Liver (tissue), 9 donors: ENCODE data around the gene OR9K2. TPM values are rescaled to one million over a fixed set of nuclear protein-coding genes. Genes with fewer than 3 reads are reported as not detected.
A peak's percentile ranks its signal among the peaks of the same experiment; 100 is the strongest.

ENCODE experiments used
- DNase-seq: peaks from one replicate; pipeline ENCODE4 v3.0.0-alpha.2; 2017; ENCODE audit warnings: low spot score
- H3K27ac ChIP-seq, 2 donors: one replicate each; pipeline ENCODE4 v1.7.0; 2013; ENCODE audit warnings: inconsistent platforms in 2 of 2, low read length in 2 of 2, control low read depth in 1 of 2, low read depth in 1 of 2, mild to moderate bottlenecking in 1 of 2
- H3K27me3 ChIP-seq, 4 donors: one replicate each; pipeline versions ENCODE4 v1.6.1 to v1.7.0; 2013; ENCODE audit warnings: low read length in 3 of 4, inconsistent platforms in 1 of 4, mild to moderate bottlenecking in 1 of 4, moderate library complexity in 1 of 4; ENCODE audit not compliant: control insufficient read depth in 4 of 4, insufficient read depth in 4 of 4
- H3K36me3 ChIP-seq, 4 donors: one replicate each; pipeline versions ENCODE4 v1.6.1 to v1.7.0; 2013; ENCODE audit warnings: low read length in 3 of 4, mild to moderate bottlenecking in 3 of 4, low read depth in 1 of 4, moderate library complexity in 1 of 4; ENCODE audit not compliant: control insufficient read depth in 4 of 4, insufficient read depth in 3 of 4
- H3K4me1 ChIP-seq, 4 donors: one replicate each; pipeline versions ENCODE4 v1.6.1 to v1.7.0; 2013; ENCODE audit warnings: low read length in 3 of 4, mild to moderate bottlenecking in 3 of 4, moderate library complexity in 1 of 4; ENCODE audit not compliant: control insufficient read depth in 4 of 4, insufficient read depth in 4 of 4
- H3K4me3 ChIP-seq, 3 donors: one replicate each; pipeline versions ENCODE4 v1.6.1 to v1.7.0; 2013; ENCODE audit warnings: low read length in 3 of 3, control low read depth in 1 of 3, low read depth in 1 of 3, mild to moderate bottlenecking in 1 of 3
- H3K9ac ChIP-seq, 2 donors: one replicate each; pipeline ENCODE4 v1.7.0; 2013; ENCODE audit warnings: low read length in 2 of 2, mild to moderate bottlenecking in 2 of 2, moderate library complexity in 2 of 2, control low read depth in 1 of 2, low read depth in 1 of 2
- H3K9me3 ChIP-seq, 4 donors: one replicate each; pipeline versions ENCODE4 v1.6.1 to v1.7.0; 2013; ENCODE audit warnings: low read length in 3 of 4; ENCODE audit not compliant: control insufficient read depth in 4 of 4
- ATF3 ChIP-seq: IDR thresholded peaks from 2 replicates; pipeline ENCODE4 v1.6.1; 2016; ENCODE audit warnings: antibody characterized with exemption
- CTCF ChIP-seq: fragments of 150-350 bp; IDR thresholded peaks from 2 replicates; pipeline ENCODE4 v1.5.1; 2017; ENCODE audit warnings: improper control_type of control experiment, low read depth, low read length; ENCODE audit not compliant: missing input control
- EGR1 ChIP-seq, 2 donors: IDR thresholded peaks; 2 replicates each; pipeline ENCODE4 v1.6.1; 2016 to 2018; ENCODE audit warnings: antibody characterized with exemption in 2 of 2, low read depth in 2 of 2
- FOXA2 ChIP-seq: IDR thresholded peaks from 2 replicates; pipeline ENCODE4 v1.6.1; 2016; ENCODE audit warnings: antibody characterized with exemption
- GABPA ChIP-seq, 2 donors: IDR thresholded peaks in 1 of 2; conservative IDR thresholded peaks in 1 of 2; 2 replicates each; pipeline ENCODE4 v1.6.1; 2016; ENCODE audit warnings: antibody characterized with exemption in 2 of 2, mild to moderate bottlenecking in 1 of 2, moderate library complexity in 1 of 2
- HNF4G ChIP-seq: IDR thresholded peaks from 2 replicates; pipeline ENCODE4 v1.6.1; 2016; ENCODE audit warnings: antibody characterized with exemption
- MAX ChIP-seq: IDR thresholded peaks from 2 replicates; pipeline ENCODE4 v1.6.1; 2016; ENCODE audit warnings: antibody characterized with exemption
- NR2F2 ChIP-seq: IDR thresholded peaks from 2 replicates; pipeline ENCODE4 v1.6.1; 2016; ENCODE audit warnings: antibody characterized with exemption
- RAD21 ChIP-seq, 2 donors: IDR thresholded peaks; 2 replicates each; pipeline ENCODE4 v1.6.1; 2016; ENCODE audit warnings: antibody characterized with exemption in 2 of 2, mild to moderate bottlenecking in 2 of 2
- YY1 ChIP-seq: IDR thresholded peaks from 2 replicates; pipeline ENCODE4 v1.6.1; 2016; ENCODE audit warnings: antibody characterized with exemption, mild to moderate bottlenecking
- WGBS: extraction: QIAGEN DNeasy Blood & Tissue Kit; methylation state at CpG from one replicate; pipeline ENCODE4 v1.1.7; 2013; 5-methylcytosine and 5-hydroxymethylcytosine counted together
- polyA plus RNA-seq, 2 donors: library from polyadenylated mRNA; stranded (reverse) in 1 of 2; unstranded in 1 of 2; fragments of 200-250 nt in 1 of 2; fragments of >200 nt in 1 of 2; fragmentation: Nextera tagmentation in 1 of 2; extraction: Ambion mirVana in 1 of 2; gene quantifications; one replicate each; pipeline versions ENCODE4 v1.2.1 to v1.2.3, GENCODE V29; 2013 to 2015
- total RNA-seq, 2 donors: library from RNA; depleted of rRNA; stranded (reverse); fragments of >200 nt; gene quantifications; one replicate each; pipeline ENCODE4 v1.2.3, GENCODE V29; 2014
- TF ChIP-seq, protein P1 (sequence below): IDR thresholded peaks from 2 replicates; pipeline ENCODE4 v1.6.1; 2016; ENCODE audit warnings: antibody characterized with exemption
- TF ChIP-seq, protein P2 (sequence below): IDR thresholded peaks from 2 replicates; pipeline ENCODE4 v1.6.1; 2016; ENCODE audit warnings: antibody characterized with exemption, mild to moderate bottlenecking
- donor health status: healthy.
- donor health status: healthy.
- donor health status: healthy.
- donor health status: healthy.
- donor health status: healthy.

The OR9K2 gene
- total and polyA plus RNA-seq, 4 donors, result not detected

- no peaks in the 10 kb centered on the region for H3K9me3 ChIP-seq
- no peaks in the 10 kb centered on the region for H3K4me1 ChIP-seq
- no peak for TF ChIP-seq HNF4G
- TF ChIP-seq, protein P1, sequence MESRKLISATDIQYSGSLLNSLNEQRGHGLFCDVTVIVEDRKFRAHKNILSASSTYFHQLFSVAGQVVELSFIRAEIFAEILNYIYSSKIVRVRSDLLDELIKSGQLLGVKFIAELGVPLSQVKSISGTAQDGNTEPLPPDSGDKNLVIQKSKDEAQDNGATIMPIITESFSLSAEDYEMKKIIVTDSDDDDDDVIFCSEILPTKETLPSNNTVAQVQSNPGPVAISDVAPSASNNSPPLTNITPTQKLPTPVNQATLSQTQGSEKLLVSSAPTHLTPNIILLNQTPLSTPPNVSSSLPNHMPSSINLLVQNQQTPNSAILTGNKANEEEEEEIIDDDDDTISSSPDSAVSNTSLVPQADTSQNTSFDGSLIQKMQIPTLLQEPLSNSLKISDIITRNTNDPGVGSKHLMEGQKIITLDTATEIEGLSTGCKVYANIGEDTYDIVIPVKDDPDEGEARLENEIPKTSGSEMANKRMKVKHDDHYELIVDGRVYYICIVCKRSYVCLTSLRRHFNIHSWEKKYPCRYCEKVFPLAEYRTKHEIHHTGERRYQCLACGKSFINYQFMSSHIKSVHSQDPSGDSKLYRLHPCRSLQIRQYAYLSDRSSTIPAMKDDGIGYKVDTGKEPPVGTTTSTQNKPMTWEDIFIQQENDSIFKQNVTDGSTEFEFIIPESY, result no peak
- no peak for TF ChIP-seq GABPA (IDR thresholded peaks at IDR 0.05 in 1 of 2, conservative IDR thresholded peaks at IDR 0.05 in 1 of 2)
- no peak for TF ChIP-seq FOXA2
- no peak for TF ChIP-seq ATF3
- no peak for TF ChIP-seq MAX
- TF ChIP-seq YY1, result no peak
- H3K9ac ChIP-seq, result no peak overlapping the region
- 57% methylated on average over 1 of the region's 1 CpG for WGBS
- no peaks in the 10 kb centered on the region for H3K36me3 ChIP-seq
- peaks cover 0 to 17% (median 0%) of the 10 kb centered on the region in 4 donors for H3K27me3 ChIP-seq
- no peak overlapping the region for H3K4me3 ChIP-seq
- no peak overlapping the region for H3K27ac ChIP-seq
- DNase-seq, result no peak
Observed at GRCh38 chr12:55132816-55133215, 6.6 kb downstream of the OR9K2 start.

GRCh38 chr12:55142669-55143565 lies 16.7 kb downstream of the OR9K2 start:
- no peak overlapping the region for H3K4me3 ChIP-seq
- 35% methylated on average over 3 of the region's 3 CpGs for WGBS
- no peaks in the 10 kb centered on the region for H3K36me3 ChIP-seq
- H3K27ac ChIP-seq, result no peak overlapping the region
- H3K27me3 ChIP-seq, result peaks cover 0 to 3% (median 0%) of the 10 kb centered on the region in 4 donors
- DNase-seq, result no peak
- TF ChIP-seq RAD21 (IDR thresholded peaks at IDR 0.05) (peak; percentile 58 to 75), NR2F2 (no peak), YY1 (no peak), CTCF (peak; percentile 65)
- no peaks in the 10 kb centered on the region for H3K9me3 ChIP-seq
- no peak overlapping the region for H3K9ac ChIP-seq
- no peaks in the 10 kb centered on the region for H3K4me1 ChIP-seq

GRCh38 chr12:55143566-55143870 lies 17.3 kb downstream of the OR9K2 start:
- H3K36me3 ChIP-seq, result no peaks in the 10 kb centered on the region
- H3K9me3 ChIP-seq, result no peaks in the 10 kb centered on the region
- H3K4me3 ChIP-seq, result no peak overlapping the region
- 10% methylated on average over 1 of the region's 1 CpG for WGBS
- no peaks in the 10 kb centered on the region for H3K4me1 ChIP-seq
- peaks cover 0 to 3% (median 0%) of the 10 kb centered on the region in 4 donors for H3K27me3 ChIP-seq
- H3K27ac ChIP-seq, result no peak overlapping the region
- no peak for TF ChIP-seq HNF4G
- TF ChIP-seq EGR1 (IDR thresholded peaks at IDR 0.05; ENCODE audit: low read depth in 2 of 2), result no peak
- TF ChIP-seq, protein P2, sequence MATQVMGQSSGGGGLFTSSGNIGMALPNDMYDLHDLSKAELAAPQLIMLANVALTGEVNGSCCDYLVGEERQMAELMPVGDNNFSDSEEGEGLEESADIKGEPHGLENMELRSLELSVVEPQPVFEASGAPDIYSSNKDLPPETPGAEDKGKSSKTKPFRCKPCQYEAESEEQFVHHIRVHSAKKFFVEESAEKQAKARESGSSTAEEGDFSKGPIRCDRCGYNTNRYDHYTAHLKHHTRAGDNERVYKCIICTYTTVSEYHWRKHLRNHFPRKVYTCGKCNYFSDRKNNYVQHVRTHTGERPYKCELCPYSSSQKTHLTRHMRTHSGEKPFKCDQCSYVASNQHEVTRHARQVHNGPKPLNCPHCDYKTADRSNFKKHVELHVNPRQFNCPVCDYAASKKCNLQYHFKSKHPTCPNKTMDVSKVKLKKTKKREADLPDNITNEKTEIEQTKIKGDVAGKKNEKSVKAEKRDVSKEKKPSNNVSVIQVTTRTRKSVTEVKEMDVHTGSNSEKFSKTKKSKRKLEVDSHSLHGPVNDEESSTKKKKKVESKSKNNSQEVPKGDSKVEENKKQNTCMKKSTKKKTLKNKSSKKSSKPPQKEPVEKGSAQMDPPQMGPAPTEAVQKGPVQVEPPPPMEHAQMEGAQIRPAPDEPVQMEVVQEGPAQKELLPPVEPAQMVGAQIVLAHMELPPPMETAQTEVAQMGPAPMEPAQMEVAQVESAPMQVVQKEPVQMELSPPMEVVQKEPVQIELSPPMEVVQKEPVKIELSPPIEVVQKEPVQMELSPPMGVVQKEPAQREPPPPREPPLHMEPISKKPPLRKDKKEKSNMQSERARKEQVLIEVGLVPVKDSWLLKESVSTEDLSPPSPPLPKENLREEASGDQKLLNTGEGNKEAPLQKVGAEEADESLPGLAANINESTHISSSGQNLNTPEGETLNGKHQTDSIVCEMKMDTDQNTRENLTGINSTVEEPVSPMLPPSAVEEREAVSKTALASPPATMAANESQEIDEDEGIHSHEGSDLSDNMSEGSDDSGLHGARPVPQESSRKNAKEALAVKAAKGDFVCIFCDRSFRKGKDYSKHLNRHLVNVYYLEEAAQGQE, result no peak
- TF ChIP-seq CTCF, result no peak
- no peak for TF ChIP-seq RAD21 (IDR thresholded peaks at IDR 0.05)
- TF ChIP-seq GABPA (IDR thresholded peaks at IDR 0.05 in 1 of 2, conservative IDR thresholded peaks at IDR 0.05 in 1 of 2), result no peak
- no peak overlapping the region for H3K9ac ChIP-seq
- no peak for DNase-seq
